EH (cell line): Measurements from ENCODE around the gene CD40.
"Not testable (repeated sequence)": the region's sequence is repeated elsewhere in the genome, so short reads cannot be mapped to it uniquely, and the experiment has no call there.

Source experiments
- DNase-seq: peaks from one replicate; pipeline ENCODE4 v3.0.0-alpha.2; 2015; ENCODE audit warnings: low read depth

CD40 gene

GRCh38 chr20:46117704-46118467 is at the start of gene CD40:
Gene CD40, plus strand, starts transcription at chr20:46118314. Its CDS starts 30 bp downstream, at chr20:46118344.
- DNase-seq: peak; percentile 79

GRCh38 chr20:46070215-46070900 is 47.8 kb upstream of the CD40 start:
- DNase-seq: peak; percentile 82

GRCh38 chr20:46071573-46071972 is 46.5 kb upstream of the CD40 start:
- no peak for DNase-seq

GRCh38 chr20:46073024-46073423 is 45.1 kb upstream of the CD40 start:
- no peak for DNase-seq

- no peak for DNase-seq
Observed at GRCh38 chr20:46073443-46073842, 44.7 kb upstream of the CD40 start.

GRCh38 chr20:46074006-46074405 is 44.1 kb upstream of the CD40 start:
- DNase-seq: no peak

- DNase-seq: no peak
Observed at GRCh38 chr20:46076806-46077205, 41.3 kb upstream of the CD40 start.

GRCh38 chr20:46077642-46078305 is 40.3 kb upstream of the CD40 start:
- DNase-seq: no peak

- no peak for DNase-seq
Observed at GRCh38 chr20:46078954-46079353, 39.2 kb upstream of the CD40 start.

GRCh38 chr20:46081074-46081473 is 37.0 kb upstream of the CD40 start:
- DNase-seq: no peak

- DNase-seq: no peak
Observed at GRCh38 chr20:46083101-46083500, 35.0 kb upstream of the CD40 start.

- DNase-seq: no peak
Observed at GRCh38 chr20:46083531-46084061, 34.5 kb upstream of the CD40 start.

GRCh38 chr20:46084805-46085178 is 33.3 kb upstream of the CD40 start:
- DNase-seq: no peak

GRCh38 chr20:46085179-46085851 is 32.8 kb upstream of the CD40 start:
- peak; percentile 50 for DNase-seq

- peak; percentile 22 for DNase-seq
Observed at GRCh38 chr20:46087161-46087560, 31.0 kb upstream of the CD40 start.

GRCh38 chr20:46088409-46089166 is 29.5 kb upstream of the CD40 start:
- peak; percentile 60 for DNase-seq

GRCh38 chr20:46089167-46089416 is 29.0 kb upstream of the CD40 start:
- DNase-seq: no peak

- peak; percentile 95 for DNase-seq
Observed at GRCh38 chr20:46089417-46090388, 28.4 kb upstream of the CD40 start, which contains the start of gene NCOA5. Gene NCOA5, minus strand, starts transcription at chr20:46089962. Its CDS starts 10,538 bp downstream, at chr20:46079424.

- DNase-seq: not testable (repeated sequence)
Observed at GRCh38 chr20:46091622-46092535, 26.2 kb upstream of the CD40 start.
